Parathyroid adenoma (tissue), 2 donors: Measurements from ENCODE around the gene OSBPL3.
A peak's percentile ranks its signal among the peaks of the same experiment; 100 is the strongest.

Experiments used
- H2AFZ ChIP-seq: fragments of 300-600 bp; sonication (generic); one replicate; pipeline ENCODE4 v1.7.0; 2017; ENCODE audit warnings: antibody characterized with exemption, mild to moderate bottlenecking
- H3K27ac ChIP-seq: fragments of 300-600 bp; sonication (generic); one replicate; pipeline ENCODE4 v1.7.0; 2017
- H3K27me3 ChIP-seq: fragments of 300-600 bp; sonication (generic); one replicate; pipeline ENCODE4 v1.7.0; 2017; ENCODE audit warnings: low read length; ENCODE audit not compliant: control insufficient read depth, insufficient read depth
- H3K36me3 ChIP-seq: fragments of 300-600 bp; sonication (generic); one replicate; pipeline ENCODE4 v1.7.0; 2017; ENCODE audit warnings: low read length; ENCODE audit not compliant: control insufficient read depth, insufficient read depth
- H3K4me1 ChIP-seq: fragments of 300-600 bp; sonication (generic); one replicate; pipeline ENCODE4 v1.7.0; 2017; ENCODE audit warnings: control low read depth
- H3K4me2 ChIP-seq: fragments of 300-600 bp; sonication (generic); one replicate; pipeline ENCODE4 v1.7.0; 2017; ENCODE audit warnings: low read length
- H3K4me3 ChIP-seq: fragments of 300-600 bp; sonication (generic); one replicate; pipeline ENCODE4 v1.7.0; 2017; ENCODE audit warnings: low read depth, low read length
- H3K79me2 ChIP-seq: fragments of 300-600 bp; sonication (generic); one replicate; pipeline ENCODE4 v1.7.0; 2017; ENCODE audit warnings: control low read depth
- H3K9ac ChIP-seq: fragments of 300-600 bp; sonication (generic); one replicate; pipeline ENCODE4 v1.7.0; 2017; ENCODE audit warnings: mild to moderate bottlenecking
- H3K9me3 ChIP-seq: fragments of 300-600 bp; sonication (generic); one replicate; pipeline ENCODE4 v1.7.0; 2017; ENCODE audit warnings: low read length; ENCODE audit not compliant: control insufficient read depth
- TF ChIP-seq, protein P1 (sequence below): fragments of 300-600 bp; sonication (generic); IDR thresholded peaks from one replicate; pipeline ENCODE4 v1.7.0; 2017; ENCODE audit warnings: antibody characterized with exemption, mild to moderate bottlenecking
- donor health status: primary hyperparathyroidism.

Gene OSBPL3

GRCh38 chr7:24756545-24757352 lies 223.2 kb downstream of the OSBPL3 start:
- no peaks in the 10 kb centered on the region for H3K4me1 ChIP-seq
- TF ChIP-seq, protein P1, sequence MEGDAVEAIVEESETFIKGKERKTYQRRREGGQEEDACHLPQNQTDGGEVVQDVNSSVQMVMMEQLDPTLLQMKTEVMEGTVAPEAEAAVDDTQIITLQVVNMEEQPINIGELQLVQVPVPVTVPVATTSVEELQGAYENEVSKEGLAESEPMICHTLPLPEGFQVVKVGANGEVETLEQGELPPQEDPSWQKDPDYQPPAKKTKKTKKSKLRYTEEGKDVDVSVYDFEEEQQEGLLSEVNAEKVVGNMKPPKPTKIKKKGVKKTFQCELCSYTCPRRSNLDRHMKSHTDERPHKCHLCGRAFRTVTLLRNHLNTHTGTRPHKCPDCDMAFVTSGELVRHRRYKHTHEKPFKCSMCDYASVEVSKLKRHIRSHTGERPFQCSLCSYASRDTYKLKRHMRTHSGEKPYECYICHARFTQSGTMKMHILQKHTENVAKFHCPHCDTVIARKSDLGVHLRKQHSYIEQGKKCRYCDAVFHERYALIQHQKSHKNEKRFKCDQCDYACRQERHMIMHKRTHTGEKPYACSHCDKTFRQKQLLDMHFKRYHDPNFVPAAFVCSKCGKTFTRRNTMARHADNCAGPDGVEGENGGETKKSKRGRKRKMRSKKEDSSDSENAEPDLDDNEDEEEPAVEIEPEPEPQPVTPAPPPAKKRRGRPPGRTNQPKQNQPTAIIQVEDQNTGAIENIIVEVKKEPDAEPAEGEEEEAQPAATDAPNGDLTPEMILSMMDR: no peak
- peak overlapping the region; percentile 64 for H3K4me3 ChIP-seq
- H3K9me3 ChIP-seq: no peaks in the 10 kb centered on the region
- peak overlapping the region; percentile 39 for H3K9ac ChIP-seq
- peak overlapping the region; percentile 92 for H3K4me2 ChIP-seq
- no peaks in the 10 kb centered on the region for H3K36me3 ChIP-seq
- H3K27ac ChIP-seq: no peak overlapping the region
- no peaks in the 10 kb centered on the region for H3K27me3 ChIP-seq
- no peaks in the 10 kb centered on the region for H3K79me2 ChIP-seq
- peak overlapping the region; percentile 100 for H2AFZ ChIP-seq

GRCh38 chr7:24755541-24756407 lies 224.2 kb downstream of the OSBPL3 start:
- Histone ChIP-seq H3K4me1 (no peaks in the 10 kb centered on the region), H3K27ac (no peak overlapping the region), H3K36me3 (no peaks in the 10 kb centered on the region), H3K79me2 (no peaks in the 10 kb centered on the region), H3K4me2 (peak overlapping the region; percentile 92), H3K9me3 (no peaks in the 10 kb centered on the region), H3K4me3 (no peak overlapping the region), H2AFZ (no peak overlapping the region), H3K27me3 (no peaks in the 10 kb centered on the region), H3K9ac (no peak overlapping the region)
- TF ChIP-seq, protein P1: no peak

- Histone ChIP-seq H2AFZ (no peak overlapping the region), H3K79me2 (peaks cover 2% of the 10 kb centered on the region), H3K4me1 (no peaks in the 10 kb centered on the region), H3K27ac (no peak overlapping the region), H3K9me3 (no peaks in the 10 kb centered on the region), H3K36me3 (no peaks in the 10 kb centered on the region), H3K27me3 (no peaks in the 10 kb centered on the region), H3K9ac (no peak overlapping the region), H3K4me2 (no peak overlapping the region), H3K4me3 (no peak overlapping the region)
- TF ChIP-seq, protein P1: no peak
These were observed 225.0 kb downstream of the OSBPL3 start for GRCh38 chr7:24754906-24755506.

DNA sequence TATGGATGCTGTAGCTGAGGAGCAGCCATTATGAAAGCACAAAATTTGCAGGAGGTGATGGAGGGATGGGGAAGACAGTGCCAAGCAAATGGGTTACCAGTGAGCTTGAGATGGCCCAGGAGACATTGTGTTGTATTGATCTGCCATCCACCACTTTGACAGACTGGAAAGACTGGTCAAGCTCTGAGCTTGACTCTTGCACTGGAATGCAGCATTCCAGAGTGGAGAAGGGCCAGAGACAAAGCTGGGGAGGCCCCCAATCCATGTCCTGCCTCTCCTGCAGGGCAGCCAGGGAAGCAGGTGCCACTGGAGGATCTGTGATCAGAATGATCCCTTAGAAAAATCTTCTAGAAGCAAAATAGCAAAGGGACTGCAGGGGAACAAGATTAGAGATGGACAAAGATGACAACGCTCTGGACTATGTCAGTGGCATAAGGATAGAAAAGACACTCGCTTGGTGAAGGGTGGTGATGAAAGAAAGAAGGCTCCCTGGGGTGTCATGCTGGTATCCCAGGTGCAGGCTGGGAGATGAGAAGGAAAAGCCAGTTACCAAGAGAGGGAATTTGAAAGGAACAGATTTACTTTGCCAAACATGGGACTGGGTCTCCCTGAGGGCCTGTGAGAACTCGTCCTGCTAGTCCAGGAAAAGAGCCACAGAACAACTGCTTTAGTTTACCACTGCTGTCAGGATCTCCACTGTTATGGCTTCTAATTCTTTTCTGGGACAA lies 227.7 kb downstream of the OSBPL3 start:
- no peaks in the 10 kb centered on the region for H3K9me3 ChIP-seq
- no peaks in the 10 kb centered on the region for H3K4me1 ChIP-seq
- H3K9ac ChIP-seq: no peak overlapping the region
- no peak overlapping the region for H3K4me3 ChIP-seq
- no peak overlapping the region for H3K4me2 ChIP-seq
- H3K27me3 ChIP-seq: no peaks in the 10 kb centered on the region
- H3K27ac ChIP-seq: no peak overlapping the region
- no peak overlapping the region for H2AFZ ChIP-seq
- no peaks in the 10 kb centered on the region for H3K36me3 ChIP-seq
- TF ChIP-seq, protein P1: no peak
- H3K79me2 ChIP-seq: peaks cover 4% of the 10 kb centered on the region
